Naive thymus-derived CD8-positive, alpha-beta T cell (primary cell): ENCODE measurements around the gene TMEM63B. TPM values are rescaled to one million over a fixed set of nuclear protein-coding genes. Genes with fewer than 3 reads are reported as not detected.

Source experiments
- ATAC-seq, 2 donors: fragments of 150-1000 bp; cut with Tn5 transposase in 1 of 2; sonication (Bioruptor Pico), chemical (Tn5 transposase) in 1 of 2; 1 replicate in 1 of 2; 2 replicates in 1 of 2; pipeline ENCODE4 v1.10.0; 2021; ENCODE audit warnings: mild to moderate bottlenecking in 2 of 2, moderate library complexity in 2 of 2
- POLR2A ChIA-PET: fragments of 350-600 bp; sonication (Branson Sonifier 250); formaldehyde crosslinking; loops from one replicate; lab custom pipeline; 2021; ENCODE audit warnings: antibody characterized with exemption; lab: Charles Lee
- DNase-seq, 10 donors: peaks; one replicate each; pipeline versions ENCODE4 v3.0.0 to v3.0.0-alpha.2; 2020 to 2022
- H3K27ac Mint-ChIP-seq, 10 donors: one replicate each; pipeline ENCODE4 v1.8.0; 2020 to 2022; ENCODE audit warnings: mild to moderate bottlenecking in 10 of 10, mixed read lengths in 10 of 10, moderate library complexity in 4 of 10, inconsistent platforms in 1 of 10
- H3K27me3 Mint-ChIP-seq, 5 donors: one replicate each; pipeline ENCODE4 v1.8.0; 2021 to 2022; ENCODE audit warnings: mixed read lengths in 5 of 5
- H3K36me3 Mint-ChIP-seq, 3 donors: one replicate each; pipeline ENCODE4 v1.8.0; 2020 to 2022; ENCODE audit warnings: mixed read lengths in 3 of 3, mild to moderate bottlenecking in 2 of 3, inconsistent platforms in 1 of 3
- H3K4me1 Mint-ChIP-seq, 4 donors: one replicate each; pipeline ENCODE4 v1.8.0; 2021 to 2022; ENCODE audit warnings: mixed read lengths in 4 of 4
- H3K4me3 Mint-ChIP-seq, 10 donors: one replicate each; pipeline ENCODE4 v1.8.0; 2020 to 2022; ENCODE audit warnings: mild to moderate bottlenecking in 10 of 10, mixed read lengths in 10 of 10, moderate library complexity in 6 of 10, inconsistent platforms in 1 of 10
- H3K9me3 Mint-ChIP-seq, 9 donors: one replicate each; pipeline ENCODE4 v1.8.0; 2020 to 2022; ENCODE audit warnings: mixed read lengths in 9 of 9, mild to moderate bottlenecking in 3 of 9, inconsistent platforms in 1 of 9, moderate library complexity in 1 of 9
- polyA plus RNA-seq, 3 donors: library from polyadenylated mRNA; unstranded; fragments of 300-500 nt; fragmentation: Illumina TruSeq; gene quantifications; one replicate each; pipeline ENCODE4 v1.2.3, GENCODE V29; 2021
- total RNA-seq, 8 experiments: library from RNA in 2 of 8; stranded (reverse) in 2 of 8; gene quantifications; one replicate each; pipeline ENCODE4 v1.2.3 and lab custom pipeline; 2021 to 2026

The TMEM63B gene
- total and polyA plus RNA-seq, 5 experiments from 2014 or later, result 0.26 to 15.9 (median 2.2) TPM

DNA sequence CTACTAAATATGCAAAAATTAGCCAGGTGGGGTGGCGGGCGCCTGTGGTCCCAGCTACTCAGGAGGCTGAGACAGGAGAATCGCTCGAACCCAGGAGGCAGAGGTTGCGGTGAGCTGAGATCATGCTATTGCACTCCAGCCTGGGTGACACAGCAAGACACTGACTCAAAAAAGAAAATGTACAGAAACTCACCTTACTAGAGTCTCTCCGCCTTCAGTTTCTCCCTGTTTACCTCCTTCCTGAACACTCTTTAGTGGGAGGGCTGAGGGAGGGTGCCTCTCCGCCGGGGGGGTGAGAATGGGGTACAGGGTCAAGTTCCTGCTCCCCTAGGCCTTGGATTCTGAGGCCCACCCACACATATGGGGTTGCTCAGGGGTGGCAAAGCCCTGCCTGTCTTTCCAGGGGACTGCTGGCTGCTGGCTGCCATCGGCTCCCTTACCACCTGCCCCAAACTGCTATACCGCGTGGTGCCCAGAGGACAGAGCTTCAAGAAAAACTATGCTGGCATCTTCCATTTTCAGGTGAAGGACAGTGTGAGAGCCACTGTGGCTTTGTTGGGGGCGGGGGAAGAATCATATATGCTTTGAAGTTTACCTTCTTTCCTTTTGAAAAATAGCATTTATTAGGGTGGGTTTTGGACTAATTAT lies 44.7 kb downstream of the TMEM63B start:
- Mint-ChIP-seq H3K4me3 (peak overlapping the region in 1 of 10 donors; percentile 41), H3K9me3 (no peaks in the 10 kb centered on the region), H3K27ac (peak overlapping the region in 1 of 10 donors; percentile 76), H3K27me3 (peaks cover 0 to 3% (median 0%) of the 10 kb centered on the region in 5 donors), H3K4me1 (peaks cover 10 to 19% (median 14%) of the 10 kb centered on the region in 4 donors), H3K36me3 (no peaks in the 10 kb centered on the region)
- DNase-seq, result peak in 1 of 10 donors; percentile 53
- ATAC-seq, result no peak
- POLR2A ChIA-PET, result interaction anchor here (0.6 kb wide), 1 partner anchor 90 kb away, joined by 3 read pairs; no protein-coding TSS in a partner anchor

DNA sequence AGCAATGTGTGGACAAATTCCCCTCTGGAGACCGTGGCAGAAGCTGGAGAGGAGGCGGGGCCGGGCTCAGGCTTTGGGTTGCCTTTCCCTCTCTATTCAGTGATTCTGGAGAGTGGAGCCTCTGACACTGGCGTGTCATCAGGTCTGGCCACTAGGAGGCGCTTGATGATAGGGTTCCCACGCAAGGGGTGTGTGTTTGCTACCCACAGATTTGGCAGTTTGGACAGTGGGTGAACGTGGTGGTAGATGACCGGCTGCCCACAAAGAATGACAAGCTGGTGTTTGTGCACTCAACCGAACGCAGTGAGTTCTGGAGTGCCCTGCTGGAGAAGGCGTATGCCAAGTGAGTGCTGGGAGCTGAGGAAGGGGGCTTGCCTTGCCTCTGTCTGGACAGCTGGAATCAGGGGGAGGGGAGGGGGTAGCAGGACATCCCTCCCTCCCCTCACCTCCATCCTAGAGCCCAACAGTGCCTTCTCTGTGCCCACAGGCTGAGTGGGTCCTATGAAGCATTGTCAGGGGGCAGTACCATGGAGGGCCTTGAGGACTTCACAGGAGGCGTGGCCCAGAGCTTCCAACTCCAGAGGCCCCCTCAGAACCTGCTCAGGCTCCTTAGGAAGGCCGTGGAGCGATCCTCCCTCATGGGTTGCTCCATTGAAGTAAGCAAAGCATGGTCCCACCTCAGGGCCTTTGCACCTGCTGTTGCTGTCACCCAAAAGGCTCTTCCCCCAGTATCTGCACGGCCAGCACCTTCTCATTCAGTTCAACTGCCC lies 45.6 kb downstream of the TMEM63B start:
- H3K9me3 Mint-ChIP-seq, result no peaks in the 10 kb centered on the region
- H3K4me3 Mint-ChIP-seq, result no peak overlapping the region
- H3K4me1 Mint-ChIP-seq, result peaks cover 10 to 26% (median 19%) of the 10 kb centered on the region in 4 donors
- ATAC-seq (peak; percentile 72 to 90), DNase-seq (peak; percentile 60 to 88 (median 71))
- peaks cover 0 to 3% (median 0%) of the 10 kb centered on the region in 5 donors for H3K27me3 Mint-ChIP-seq
- H3K36me3 Mint-ChIP-seq, result no peaks in the 10 kb centered on the region
- POLR2A ChIA-PET, result interaction anchor here (0.8 to 1.0 kb wide), 2 partner anchors 75 to 84 kb away, joined by 4 to 5 read pairs; partner anchors contain the start of gene SLC35B2
- peak overlapping the region in 2 of 10 donors; percentile 38 to 76 for H3K27ac Mint-ChIP-seq

DNA sequence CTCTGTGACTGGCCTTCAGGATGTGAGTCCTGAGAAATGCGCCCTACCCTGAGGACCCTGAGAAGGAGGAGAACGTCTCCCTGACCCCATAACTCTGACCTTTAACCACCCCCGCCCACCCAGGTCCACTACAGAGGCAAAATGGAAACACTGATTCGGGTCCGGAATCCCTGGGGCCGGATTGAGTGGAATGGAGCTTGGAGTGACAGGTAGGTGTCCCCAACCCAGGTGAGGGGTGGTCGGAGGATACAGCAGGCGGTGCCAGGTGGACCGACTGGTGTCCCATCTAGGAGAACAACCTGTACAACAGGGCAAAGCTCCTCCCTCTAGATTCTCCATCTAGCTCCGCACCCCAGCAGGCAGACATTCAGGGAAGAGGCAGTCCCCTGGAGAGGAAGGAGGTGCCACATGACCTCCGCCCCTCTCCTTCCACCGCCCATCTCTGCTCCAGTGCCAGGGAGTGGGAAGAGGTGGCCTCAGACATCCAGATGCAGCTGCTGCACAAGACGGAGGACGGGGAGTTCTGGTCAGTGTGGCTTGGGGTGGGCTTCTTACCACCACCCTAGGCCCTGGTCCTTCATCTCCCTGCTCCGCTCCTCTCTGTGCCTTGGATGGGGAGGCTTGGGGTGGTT lies 48.9 kb downstream of the TMEM63B start:
- H3K36me3 Mint-ChIP-seq, result no peaks in the 10 kb centered on the region
- no peaks in the 10 kb centered on the region for H3K9me3 Mint-ChIP-seq
- POLR2A ChIA-PET, result no interaction called here
- H3K4me3 Mint-ChIP-seq, result peak overlapping the region; percentile 11 to 88 (median 72)
- peak overlapping the region in 6 of 10 donors; percentile 1 to 76 (median 66) for H3K27ac Mint-ChIP-seq
- H3K27me3 Mint-ChIP-seq, result peaks cover 0 to 3% (median 0%) of the 10 kb centered on the region in 5 donors
- ATAC-seq (no peak), DNase-seq (peak in 1 of 10 donors; percentile 52)
- peaks cover 10 to 27% (median 19%) of the 10 kb centered on the region in 4 donors for H3K4me1 Mint-ChIP-seq

DNA sequence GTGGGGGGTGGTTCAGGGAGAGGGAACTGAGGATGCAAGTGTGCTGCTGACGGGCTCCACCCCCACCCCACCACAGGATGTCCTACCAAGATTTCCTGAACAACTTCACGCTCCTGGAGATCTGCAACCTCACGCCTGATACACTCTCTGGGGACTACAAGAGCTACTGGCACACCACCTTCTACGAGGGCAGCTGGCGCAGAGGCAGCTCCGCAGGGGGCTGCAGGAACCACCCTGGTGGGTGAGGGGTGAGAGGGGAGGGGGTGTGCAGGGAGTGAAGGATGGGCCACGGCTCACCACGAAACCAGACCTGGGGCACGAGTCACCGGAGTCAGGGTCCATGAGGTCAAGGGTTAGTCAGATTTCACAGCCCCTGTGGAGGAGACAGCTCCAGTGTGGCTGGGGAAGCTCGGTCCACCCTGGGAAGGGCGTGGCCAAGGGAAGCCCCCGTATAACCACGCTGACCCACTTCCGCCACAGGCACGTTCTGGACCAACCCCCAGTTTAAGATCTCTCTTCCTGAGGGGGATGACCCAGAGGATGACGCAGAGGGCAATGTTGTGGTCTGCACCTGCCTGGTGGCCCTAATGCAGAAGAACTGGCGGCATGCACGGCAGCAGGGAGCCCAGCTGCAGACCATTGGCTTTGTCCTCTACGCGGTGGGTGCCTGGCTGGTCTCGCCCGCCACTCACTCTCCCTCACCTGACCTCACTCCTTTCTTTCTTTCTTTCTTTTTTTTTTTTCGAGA lies 49.6 kb downstream of the TMEM63B start:
- ATAC-seq, result peak; percentile 65 to 82
- Mint-ChIP-seq H3K9me3 (no peaks in the 10 kb centered on the region), H3K4me1 (peaks cover 10 to 25% (median 19%) of the 10 kb centered on the region in 4 donors), H3K4me3 (peak overlapping the region; percentile 56 to 88 (median 72)), H3K36me3 (no peaks in the 10 kb centered on the region), H3K27me3 (peaks cover 0 to 3% (median 0%) of the 10 kb centered on the region in 5 donors), H3K27ac (peak overlapping the region in 8 of 10 donors; percentile 9 to 87 (median 66))
- DNase-seq, result peak in 9 of 10 donors; percentile 20 to 74 (median 45)
- POLR2A ChIA-PET, result no interaction called here

DNA sequence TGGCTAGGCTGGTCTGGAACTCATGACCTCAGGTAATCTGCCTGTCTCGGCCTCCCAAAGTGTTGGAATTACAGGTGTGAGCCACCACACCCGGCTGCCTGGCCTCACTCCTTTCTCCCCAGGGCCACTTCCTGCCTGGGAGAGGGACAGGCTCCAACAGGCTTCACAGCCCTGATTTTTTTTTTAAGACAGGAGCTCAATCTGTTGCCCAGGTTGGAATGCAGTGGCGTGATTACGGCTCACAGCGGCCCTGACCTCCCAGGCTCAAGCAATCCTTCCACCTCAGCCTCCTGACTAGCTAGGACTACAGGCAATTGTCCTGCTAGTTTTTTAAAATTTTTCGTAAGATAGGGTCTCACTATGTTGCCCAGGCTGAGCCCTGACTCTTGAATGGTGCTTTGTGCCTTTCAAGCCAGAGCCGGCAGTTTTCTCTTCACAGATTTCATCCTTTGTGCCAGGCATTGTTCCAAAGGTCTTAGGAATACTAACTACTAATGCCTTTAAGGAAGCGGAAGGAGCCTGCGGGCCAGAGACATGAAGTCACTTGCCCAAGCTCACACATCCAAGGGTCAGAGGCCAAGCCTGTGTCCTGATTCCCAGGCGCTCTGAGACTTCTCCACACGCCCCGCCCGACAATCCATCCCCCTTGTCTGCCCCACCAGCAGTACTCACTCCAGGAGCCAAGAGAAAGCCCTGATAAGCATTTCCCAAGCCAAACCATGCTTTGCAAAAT lies 50.5 kb downstream of the TMEM63B start:
- H3K27me3 Mint-ChIP-seq, result peaks cover 0 to 2% (median 0%) of the 10 kb centered on the region in 5 donors
- ATAC-seq (no peak), DNase-seq (peak in 1 of 10 donors; percentile 21)
- peaks cover 4 to 19% (median 16%) of the 10 kb centered on the region in 4 donors for H3K4me1 Mint-ChIP-seq
- H3K36me3 Mint-ChIP-seq, result no peaks in the 10 kb centered on the region
- peak overlapping the region in 5 of 10 donors; percentile 33 to 88 (median 56) for H3K4me3 Mint-ChIP-seq
- H3K9me3 Mint-ChIP-seq, result no peaks in the 10 kb centered on the region
- POLR2A ChIA-PET, result no interaction called here
- H3K27ac Mint-ChIP-seq, result peak overlapping the region in 7 of 10 donors; percentile 37 to 87 (median 63)

DNA sequence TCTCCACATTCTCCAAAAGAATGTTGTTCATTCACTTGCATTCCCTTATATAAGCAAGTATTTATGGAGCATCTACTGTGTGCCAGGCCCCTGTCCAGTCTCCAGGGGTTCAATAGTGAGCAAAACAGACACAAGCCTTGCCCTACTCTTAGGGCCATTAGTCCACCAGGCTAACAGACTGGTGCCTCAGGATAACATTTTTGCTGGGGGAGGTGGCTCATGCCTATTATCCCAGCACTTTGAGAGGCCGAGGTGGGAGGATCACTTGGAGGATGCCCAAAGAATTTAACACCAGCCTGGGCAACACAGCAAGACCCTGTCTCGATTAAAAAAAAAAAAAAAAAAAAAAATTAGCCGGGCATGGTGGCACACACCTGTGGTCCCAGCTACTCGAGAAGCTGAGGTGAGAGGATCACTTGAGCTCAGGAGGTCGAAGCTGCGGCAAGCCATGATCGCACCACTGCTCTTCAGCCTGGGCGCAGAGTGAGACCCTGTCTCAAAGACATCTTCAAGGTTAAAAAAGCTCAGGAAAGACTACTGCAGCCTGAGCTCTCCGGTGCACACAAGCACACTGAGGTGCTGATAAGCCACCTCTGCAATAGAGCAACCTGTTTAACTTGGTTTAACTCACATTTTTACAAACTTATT lies 51.2 kb downstream of the TMEM63B start:
- peak in 1 of 10 donors; percentile 15 for DNase-seq
- POLR2A ChIA-PET, result no interaction called here
- Mint-ChIP-seq H3K36me3 (no peaks in the 10 kb centered on the region), H3K27me3 (peaks cover 0 to 2% (median 0%) of the 10 kb centered on the region in 5 donors), H3K4me3 (no peak overlapping the region), H3K4me1 (peaks cover 4 to 19% (median 15%) of the 10 kb centered on the region in 4 donors), H3K27ac (peak overlapping the region in 5 of 10 donors; percentile 37 to 63 (median 43)), H3K9me3 (no peaks in the 10 kb centered on the region)
- no peak for ATAC-seq

DNA sequence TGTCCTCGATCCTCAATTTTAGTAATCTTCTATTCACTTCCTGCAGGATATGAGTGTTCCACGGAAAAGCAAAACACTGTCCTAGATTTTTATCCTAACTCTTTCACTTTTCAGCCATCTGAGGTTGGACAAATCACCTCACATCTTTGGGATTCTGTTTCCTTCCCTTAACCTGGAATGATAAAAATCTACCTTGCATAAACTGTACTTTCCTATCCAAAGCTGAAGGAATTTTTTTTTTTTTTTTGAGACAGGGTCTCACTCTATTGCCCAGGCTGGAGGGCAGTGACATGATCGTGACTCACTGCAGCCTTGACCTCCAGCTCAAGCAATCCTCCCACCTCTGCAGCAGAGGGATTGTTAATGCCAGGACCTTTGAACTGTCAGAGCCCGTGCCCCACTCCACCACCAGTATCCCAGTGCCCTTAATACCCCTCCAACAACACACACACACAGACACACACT lies 51.8 kb downstream of the TMEM63B start:
- no peak overlapping the region for H3K4me3 Mint-ChIP-seq
- ATAC-seq, result no peak
- no peaks in the 10 kb centered on the region for H3K36me3 Mint-ChIP-seq
- H3K4me1 Mint-ChIP-seq, result peaks cover 4 to 19% (median 15%) of the 10 kb centered on the region in 4 donors
- DNase-seq, result no peak
- peak overlapping the region in 2 of 10 donors; percentile 64 to 81 for H3K27ac Mint-ChIP-seq
- H3K27me3 Mint-ChIP-seq, result peaks cover 0 to 2% (median 0%) of the 10 kb centered on the region in 5 donors
- POLR2A ChIA-PET, result no interaction called here
- no peaks in the 10 kb centered on the region for H3K9me3 Mint-ChIP-seq

DNA sequence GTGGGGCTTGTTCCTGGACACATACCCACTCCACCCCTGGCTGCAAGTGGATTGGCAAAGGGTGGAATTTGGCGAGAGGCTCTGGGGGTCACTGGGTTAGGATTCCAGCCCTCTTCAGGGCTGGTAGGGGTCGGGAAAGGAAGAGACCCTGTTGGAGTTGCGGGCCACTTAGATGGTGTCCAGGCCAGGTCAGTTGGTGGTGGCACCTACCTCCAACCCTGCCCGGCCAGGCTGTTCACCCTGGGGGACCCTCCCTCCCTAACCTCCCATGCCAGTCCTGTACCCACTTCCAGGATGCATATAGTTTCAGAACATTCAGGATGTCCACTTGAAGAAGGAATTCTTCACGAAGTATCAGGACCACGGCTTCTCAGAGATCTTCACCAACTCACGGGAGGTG lies 52.3 kb downstream of the TMEM63B start:
- POLR2A ChIA-PET, result interaction anchor here (1.0 kb wide), 1 partner anchor 68 kb away, joined by 5 read pairs; the partner anchor contains the start of gene HSP90AB1
- ATAC-seq (no peak), DNase-seq (peak in 1 of 10 donors; percentile 50)
- Mint-ChIP-seq H3K4me1 (peaks cover 4 to 19% (median 15%) of the 10 kb centered on the region in 4 donors), H3K4me3 (no peak overlapping the region), H3K27me3 (peaks cover 0 to 2% (median 0%) of the 10 kb centered on the region in 5 donors), H3K36me3 (no peaks in the 10 kb centered on the region), H3K27ac (peak overlapping the region in 2 of 10 donors; percentile 64 to 81), H3K9me3 (no peaks in the 10 kb centered on the region)

DNA sequence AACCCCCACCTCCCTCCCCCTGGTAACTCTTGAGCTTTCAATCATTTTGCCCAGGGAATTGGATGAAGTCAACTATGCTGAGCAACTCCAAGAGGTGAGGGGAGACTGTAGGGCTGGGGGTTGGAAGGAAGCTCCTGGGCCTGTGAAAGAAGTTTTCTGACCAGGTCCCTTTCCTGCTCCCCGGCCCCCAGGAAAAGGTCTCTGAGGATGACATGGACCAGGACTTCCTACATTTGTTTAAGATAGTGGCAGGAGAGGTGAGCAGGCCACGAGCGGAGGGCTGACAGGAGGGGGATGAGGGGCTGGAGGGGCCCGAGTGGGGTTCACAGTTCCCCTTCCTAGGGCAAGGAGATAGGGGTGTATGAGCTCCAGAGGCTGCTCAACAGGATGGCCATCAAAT lies 53.1 kb downstream of the TMEM63B start:
- POLR2A ChIA-PET, result interaction anchor here (1.0 kb wide), 1 partner anchor 67 kb away, joined by 5 read pairs; the partner anchor contains the start of gene HSP90AB1
- peaks cover 0 to 2% (median 0%) of the 10 kb centered on the region in 5 donors for H3K27me3 Mint-ChIP-seq
- no peak overlapping the region for H3K4me3 Mint-ChIP-seq
- no peaks in the 10 kb centered on the region for H3K36me3 Mint-ChIP-seq
- H3K9me3 Mint-ChIP-seq, result no peaks in the 10 kb centered on the region
- ATAC-seq (no peak), DNase-seq (peak in 1 of 10 donors; percentile 50)
- H3K27ac Mint-ChIP-seq, result no peak overlapping the region
- peaks cover 6 to 20% (median 18%) of the 10 kb centered on the region in 4 donors for H3K4me1 Mint-ChIP-seq

DNA sequence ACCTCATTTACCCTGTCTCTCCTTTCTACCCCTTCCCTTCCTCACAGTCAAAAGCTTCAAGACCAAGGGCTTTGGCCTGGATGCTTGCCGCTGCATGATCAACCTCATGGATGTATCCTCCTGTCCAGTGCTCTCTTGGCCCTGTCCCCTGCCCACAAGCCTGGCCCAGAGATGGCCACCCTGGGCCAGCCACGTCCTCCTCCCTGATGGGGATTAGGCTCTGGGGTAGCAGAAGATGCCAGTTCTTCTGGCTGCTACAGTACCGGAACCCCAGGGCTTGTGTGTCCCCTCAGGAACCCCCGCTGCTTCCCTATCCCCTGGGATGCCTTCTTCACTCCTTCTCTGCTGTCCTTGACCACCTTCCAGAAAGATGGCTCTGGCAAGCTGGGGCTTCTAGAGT lies 53.5 kb downstream of the TMEM63B start:
- no peaks in the 10 kb centered on the region for H3K9me3 Mint-ChIP-seq
- no peaks in the 10 kb centered on the region for H3K36me3 Mint-ChIP-seq
- H3K4me1 Mint-ChIP-seq, result peaks cover 9 to 25% (median 20%) of the 10 kb centered on the region in 4 donors
- no peak for ATAC-seq
- POLR2A ChIA-PET, result interaction anchor here (1.0 kb wide), 1 partner anchor 66 kb away, joined by 5 read pairs; the partner anchor contains the start of gene HSP90AB1
- H3K4me3 Mint-ChIP-seq, result no peak overlapping the region
- H3K27ac Mint-ChIP-seq, result no peak overlapping the region
- DNase-seq, result peak in 1 of 10 donors; percentile 27
- H3K27me3 Mint-ChIP-seq, result peaks cover 0 to 1% (median 0%) of the 10 kb centered on the region in 5 donors
